AG08396 (cell line): ENCODE data around the gene KATNAL2.

ENCODE experiments used
- DNase-seq: peaks from one replicate; pipeline ENCODE4 v3.0.0; 2012; ENCODE audit warnings: low spot score, mixed read lengths

Gene KATNAL2

GRCh38 chr18:46917108-46917802, at the start of gene KATNAL2, which contains the start of gene PIAS2:
Gene KATNAL2, plus strand, starts transcription at chr18:46917602. Its CDS starts 29,271 bp downstream, at chr18:46946873.
Gene PIAS2, minus strand, starts transcription at chr18:46917507. Its CDS starts 162 bp downstream, at chr18:46917345.
- peak; percentile 91 for DNase-seq

- no peak for DNase-seq
Measured at GRCh38 chr18:46868169-46868921, 49.1 kb upstream of the KATNAL2 start.

GRCh38 chr18:46877329-46877987, 39.9 kb upstream of the KATNAL2 start:
- DNase-seq = no peak

- DNase-seq = no peak
Measured at GRCh38 chr18:46883180-46883579, 34.2 kb upstream of the KATNAL2 start.

- DNase-seq = no peak
Measured at GRCh38 chr18:46886893-46887292, 30.5 kb upstream of the KATNAL2 start.

GRCh38 chr18:46888965-46889364, 28.4 kb upstream of the KATNAL2 start:
- DNase-seq = no peak

GRCh38 chr18:46891742-46892214, 25.6 kb upstream of the KATNAL2 start:
- DNase-seq = no peak

GRCh38 chr18:46892842-46893241, 24.6 kb upstream of the KATNAL2 start:
- no peak for DNase-seq

- no peak for DNase-seq
Measured at GRCh38 chr18:46893360-46893759, 24.0 kb upstream of the KATNAL2 start.

GRCh38 chr18:46894124-46894523, 23.3 kb upstream of the KATNAL2 start:
- no peak for DNase-seq

- DNase-seq = no peak
Measured at GRCh38 chr18:46899274-46899948, 18.0 kb upstream of the KATNAL2 start.

- no peak for DNase-seq
Measured at GRCh38 chr18:46903406-46903805, 14.0 kb upstream of the KATNAL2 start.

- no peak for DNase-seq
Measured at GRCh38 chr18:46909497-46909896, 7.9 kb upstream of the KATNAL2 start.

- no peak for DNase-seq
Measured at GRCh38 chr18:46910856-46911255, 6.5 kb upstream of the KATNAL2 start.

- DNase-seq = no peak
Measured at GRCh38 chr18:46915800-46916550, 1.4 kb upstream of the KATNAL2 start.

- peak; percentile 67 for DNase-seq
Measured at GRCh38 chr18:46916551-46917107, 773 bp upstream of the KATNAL2 start.

- DNase-seq = peak; percentile 26
Measured at GRCh38 chr18:46917803-46918600, 600 bp downstream of the KATNAL2 start.

- DNase-seq = no peak
Measured at GRCh38 chr18:46920067-46920466, 2.7 kb downstream of the KATNAL2 start.

GRCh38 chr18:46920653-46921052, 3.3 kb downstream of the KATNAL2 start:
- DNase-seq = no peak

GRCh38 chr18:46939337-46939963, 22.0 kb downstream of the KATNAL2 start:
- DNase-seq = peak; percentile 49
